ENCODE results near the gene SLC38A11. TPM values are rescaled to one million over a fixed set of nuclear protein-coding genes. Genes with fewer than 3 reads are reported as not detected.

The SLC38A11 gene
- total and polyA plus RNA-seq, 10 of the 15 experiments (the other 5 are each of a cell fraction or from before 2014, with no cell fraction given): not detected

DNA sequence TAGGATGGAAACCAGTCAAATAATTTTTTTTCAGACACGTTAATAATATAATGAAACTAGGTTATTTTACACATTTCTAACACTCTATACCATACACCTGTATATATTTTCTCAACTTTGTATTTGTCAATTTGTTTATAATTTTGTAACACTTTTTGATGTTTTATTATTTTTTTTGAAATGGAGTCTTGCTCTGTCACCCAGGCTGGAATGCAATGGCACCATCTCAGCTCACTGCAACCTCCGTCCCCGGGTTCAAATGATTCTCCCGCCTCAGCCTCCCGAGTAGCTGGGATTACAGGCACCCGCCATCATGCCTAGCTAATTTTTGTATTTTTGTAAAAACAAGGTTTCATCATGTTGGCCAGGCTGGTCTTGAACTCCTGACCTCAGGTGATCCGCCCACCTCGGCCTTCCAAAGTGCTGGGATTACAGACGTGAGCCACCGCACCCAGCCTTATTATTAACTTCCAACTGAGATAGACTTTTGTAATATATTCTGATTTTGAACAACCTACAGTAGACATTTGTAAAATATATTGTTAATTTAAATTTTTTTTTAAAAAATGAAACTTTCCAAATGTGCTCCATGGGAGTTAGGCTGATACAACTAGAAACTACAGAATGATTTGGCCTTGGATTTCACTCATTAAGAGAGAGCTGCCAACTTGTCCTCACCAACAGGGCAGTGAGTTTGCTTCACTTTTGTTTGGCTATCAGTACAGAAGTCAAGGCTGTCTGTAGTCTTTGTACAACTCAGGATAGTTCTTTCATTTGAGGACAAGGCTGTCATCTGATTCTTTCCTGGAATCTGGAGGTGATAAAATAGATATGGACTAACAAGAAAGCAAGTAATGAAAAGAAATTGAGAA, 79.8 kb downstream of the SLC38A11 start:
- H2AFZ ChIP-seq (ENCODE audit: control insufficient read depth, low read depth, low read length): no peak overlapping the region
- no peaks in the 10 kb centered on the region for H4K20me1 ChIP-seq (ENCODE audit: control insufficient read depth, insufficient read depth)
- WGBS (ENCODE audit: insufficient coverage, insufficient replicate concordance, low lambda C conversion rate, missing lambda C conversion rate): 60% methylated on average over 10 of the region's 10 CpGs
- intact Hi-C loops (cut with micrococcal nuclease; ENCODE audit: unreplicated experiment) (no loop called here), in situ Hi-C loops (cut with MboI) (no loop called here)
- no peaks in the 10 kb centered on the region for H3K4me1 ChIP-seq (ENCODE audit: control insufficient read depth, insufficient read depth, low read length)
- ChIA-PET RAD21 (ENCODE audit: unreplicated experiment) (no interaction called here), CTCF (interaction anchor here (0.6 kb wide), 2 partner anchors 68 to 93 kb away, joined by 3 read pairs; no protein-coding TSS in a partner anchor), SMC1A (ENCODE audit: uncharacterized antibody, unreplicated experiment) (no interaction called here), POLR2A (no interaction called here)
- no peaks in the 10 kb centered on the region; a peak in 1 of 4 replicates for H3K27me3 ChIP-seq (replicated peaks in 1 of 2; ENCODE audit: control insufficient read depth in 2 of 2, insufficient read depth in 2 of 2, low read length in 1 of 2)
- ATAC-seq: no peak
- no peak overlapping the region for H3K9ac ChIP-seq (ENCODE audit: control insufficient read depth, insufficient read depth, low read length)
- FAIRE-seq: no peak
- H3K27ac ChIP-seq (ENCODE audit: control insufficient read depth, insufficient read depth): no peak overlapping the region
- no peak for TF ChIP-seq KAT2A (conservative IDR thresholded peaks at IDR 0.05; ENCODE audit: control insufficient read depth, low read depth, low read length)
- no TSS peak for BruUV-seq (replicated peaks)
- H3K79me2 ChIP-seq (ENCODE audit: control insufficient read depth, insufficient read depth, low read length): no peaks in the 10 kb centered on the region
- no peak for DNase-seq (ENCODE audit: low read depth, low spot score)
- no peak overlapping the region for H3K4me3 ChIP-seq
- H3K4me2 ChIP-seq (ENCODE audit: control insufficient read depth, insufficient read depth): no peak overlapping the region
- H3K36me3 ChIP-seq (ENCODE audit: control insufficient read depth in 2 of 2, insufficient read depth in 2 of 2, low read length in 1 of 2): no peaks in the 10 kb centered on the region
- H3K9me3 ChIP-seq (replicated peaks; ENCODE audit: control insufficient read depth, insufficient read depth, low read length): no peaks in the 10 kb centered on the region

- intact Hi-C loops (cut with micrococcal nuclease; ENCODE audit: unreplicated experiment) (no loop called here), in situ Hi-C loops (cut with MboI) (no loop called here)
- H3K36me3 ChIP-seq (ENCODE audit: control insufficient read depth in 2 of 2, insufficient read depth in 2 of 2, low read length in 1 of 2): no peaks in the 10 kb centered on the region
- FAIRE-seq (no peak), ATAC-seq (no peak), DNase-seq (ENCODE audit: low read depth, low spot score) (no peak)
- no peak overlapping the region for H3K27ac ChIP-seq (ENCODE audit: control insufficient read depth, insufficient read depth)
- RAD21 ChIA-PET (ENCODE audit: unreplicated experiment): no interaction called here
- H4K20me1 ChIP-seq (ENCODE audit: control insufficient read depth, insufficient read depth): no peaks in the 10 kb centered on the region
- no peak overlapping the region for H3K4me3 ChIP-seq
- TF ChIP-seq NRF1 (conservative IDR thresholded peaks at IDR 0.05; ENCODE audit: low read depth, low read length) (no peak), FOS (IDR thresholded peaks at IDR 0.05; ENCODE audit: borderline replicate concordance, extremely low read depth, insufficient read length) (no peak), WRNIP1 (IDR thresholded peaks at IDR 0.05; ENCODE audit: borderline replicate concordance, low read depth, low read length) (no peak)
- POLR2A ChIA-PET: interaction anchor here (0.6 kb wide), 1 partner anchor 12 kb away, joined by 3 read pairs; no protein-coding TSS in a partner anchor
- H3K9me3 ChIP-seq (replicated peaks; ENCODE audit: control insufficient read depth, insufficient read depth, low read length): no peaks in the 10 kb centered on the region
- no TSS peak for BruUV-seq (replicated peaks)
- no peaks in the 10 kb centered on the region for H3K79me2 ChIP-seq (ENCODE audit: control insufficient read depth, insufficient read depth, low read length)
- CTCF ChIA-PET: no interaction called here
- 17% methylated on average over 9 of the region's 9 CpGs for WGBS (ENCODE audit: insufficient coverage, insufficient replicate concordance, low lambda C conversion rate, missing lambda C conversion rate)
- H3K4me2 ChIP-seq (ENCODE audit: control insufficient read depth, insufficient read depth): no peak overlapping the region
- H3K4me1 ChIP-seq (ENCODE audit: control insufficient read depth, insufficient read depth, low read length): no peaks in the 10 kb centered on the region
- H3K27me3 ChIP-seq (replicated peaks in 1 of 2; ENCODE audit: control insufficient read depth in 2 of 2, insufficient read depth in 2 of 2, low read length in 1 of 2): no peaks in the 10 kb centered on the region
- SMC1A ChIA-PET (ENCODE audit: uncharacterized antibody, unreplicated experiment): no interaction called here
- no peak overlapping the region for H2AFZ ChIP-seq (ENCODE audit: control insufficient read depth, low read depth, low read length)
- no peak overlapping the region for H3K9ac ChIP-seq (ENCODE audit: control insufficient read depth, insufficient read depth, low read length)
These were observed 82.0 kb downstream of the SLC38A11 start for GRCh38 chr2:164873210-164873908.
